Tibial nerve (tissue), 4 donors: ENCODE data around the gene C19orf12. TPM values are rescaled to one million over a fixed set of nuclear protein-coding genes. Genes with fewer than 3 reads are reported as not detected.

Experiments used
- DNase-seq, 2 donors: peaks; one replicate each; pipeline ENCODE4 v3.0.0-alpha.2; 2019; ENCODE audit warnings: low spot score in 2 of 2
- H3K27ac ChIP-seq, 4 donors: fragments of 200-600 bp; sonication (generic) in 3 of 4; one replicate each; pipeline ENCODE4 v1.5.1; 2017 to 2019; ENCODE audit warnings: mild to moderate bottlenecking in 1 of 4
- H3K27me3 ChIP-seq, 2 donors: fragments of 200-600 bp; sonication (generic) in 1 of 2; one replicate each; pipeline versions ENCODE4 v1.5.1 to v1.6.0; 2017 to 2019
- H3K36me3 ChIP-seq, 3 donors: fragments of 200-600 bp; sonication (generic); one replicate each; pipeline ENCODE4 v1.5.1; 2018 to 2019
- H3K4me1 ChIP-seq, 4 donors: fragments of 200-600 bp; sonication (generic) in 3 of 4; one replicate each; pipeline ENCODE4 v1.5.1; 2017 to 2019
- H3K4me3 ChIP-seq, 4 donors: fragments of 200-600 bp; sonication (generic) in 3 of 4; one replicate each; pipeline ENCODE4 v1.5.1; 2017 to 2019; ENCODE audit warnings: mild to moderate bottlenecking in 1 of 4, moderate library complexity in 1 of 4
- H3K9me3 ChIP-seq, 4 donors: fragments of 200-600 bp; sonication (generic) in 3 of 4; one replicate each; pipeline ENCODE4 v1.5.1; 2017 to 2019
- CTCF ChIP-seq, 5 experiments: fragments of 200-600 bp in 3 of 5; fragments of 450-650 bp in 2 of 5; sonication (generic) in 3 of 5; IDR thresholded peaks; one replicate each; pipeline ENCODE4 v1.5.1; 2016 to 2019; ENCODE audit warnings: antibody characterized with exemption in 5 of 5, mild to moderate bottlenecking in 3 of 5, moderate library complexity in 2 of 5
- EP300 ChIP-seq, 2 donors: sonication (generic); formaldehyde crosslinking; IDR thresholded peaks; one replicate each; pipeline ENCODE4 v1.6.1; 2017; ENCODE audit warnings: antibody characterized with exemption in 2 of 2, mild to moderate bottlenecking in 1 of 2
- POLR2A ChIP-seq, 2 donors: fragments of 450-650 bp; IDR thresholded peaks; one replicate each; pipeline ENCODE4 v1.6.1; 2017; ENCODE audit warnings: antibody characterized with exemption in 2 of 2, mild to moderate bottlenecking in 2 of 2, moderate library complexity in 2 of 2
- WGBS, 2 donors: methylation state at CpG; one replicate each; pipeline ENCODE4 v1.1.5; 2018; 5-methylcytosine and 5-hydroxymethylcytosine counted together
- total RNA-seq, 4 donors: library from RNA; depleted of rRNA; stranded (reverse); fragments of >200 nt; gene quantifications; one replicate each; pipeline ENCODE4 v1.1.0, GENCODE V29; 2016

The C19orf12 gene
- total RNA-seq, 4 donors from 2014 or later: 52.5 to 71.6 (median 56.7) TPM

GRCh38 chr19:29686285-29686805, 28.7 kb downstream of the C19orf12 start:
- H3K9me3 ChIP-seq: peaks cover 0 to 11% (median 1%) of the 10 kb centered on the region in 4 donors
- TF ChIP-seq EP300 (IDR thresholded peaks at IDR 0.05) (no peak), POLR2A (IDR thresholded peaks at IDR 0.05) (no peak), CTCF (IDR thresholded peaks at IDR 0.05) (no peak)
- H3K4me3 ChIP-seq: no peak overlapping the region
- H3K27me3 ChIP-seq: no peaks in the 10 kb centered on the region
- H3K36me3 ChIP-seq: peaks cover 0 to 9% (median 0%) of the 10 kb centered on the region in 3 donors
- DNase-seq: no peak
- WGBS, 2 donors: 94 to 96% methylated on average over 8 of the region's 8 CpGs
- H3K4me1 ChIP-seq: peaks cover 0 to 40% (median 19%) of the 10 kb centered on the region in 4 donors
- peak overlapping the region; percentile 35 to 91 (median 78) for H3K27ac ChIP-seq

GRCh38 chr19:29685326-29685725, 29.7 kb downstream of the C19orf12 start:
- H3K4me3 ChIP-seq: no peak overlapping the region
- peaks cover 0 to 50% (median 28%) of the 10 kb centered on the region in 4 donors for H3K4me1 ChIP-seq
- 41 to 57% methylated on average over 7 of the region's 7 CpGs for WGBS, 2 donors
- H3K27me3 ChIP-seq: no peaks in the 10 kb centered on the region
- H3K9me3 ChIP-seq: peaks cover 0 to 4% (median 0%) of the 10 kb centered on the region in 4 donors
- no peak for TF ChIP-seq EP300 (IDR thresholded peaks at IDR 0.05)
- TF ChIP-seq CTCF (IDR thresholded peaks at IDR 0.05): no peak
- no peak for TF ChIP-seq POLR2A (IDR thresholded peaks at IDR 0.05)
- peaks cover 0 to under 1% (median 0%) of the 10 kb centered on the region in 3 donors for H3K36me3 ChIP-seq
- peak overlapping the region in 3 of 4 donors; percentile 35 to 91 (median 88) for H3K27ac ChIP-seq
- no peak for DNase-seq

GRCh38 chr19:29683009-29683408, 32.1 kb downstream of the C19orf12 start:
- peaks cover 0 to 73% (median 43%) of the 10 kb centered on the region in 4 donors for H3K4me1 ChIP-seq
- no peaks in the 10 kb centered on the region for H3K36me3 ChIP-seq
- DNase-seq: no peak
- WGBS, 2 donors: 46 to 59% methylated on average over 10 of the region's 10 CpGs
- TF ChIP-seq EP300 (IDR thresholded peaks at IDR 0.05): peak in 1 of 2 donors; percentile 58
- TF ChIP-seq CTCF (IDR thresholded peaks at IDR 0.05): no peak
- peak in 1 of 2 donors; percentile 20 for TF ChIP-seq POLR2A (IDR thresholded peaks at IDR 0.05)
- H3K27ac ChIP-seq: peak overlapping the region; percentile 75 to 91 (median 82)
- H3K27me3 ChIP-seq: no peaks in the 10 kb centered on the region
- no peaks in the 10 kb centered on the region for H3K9me3 ChIP-seq
- no peak overlapping the region for H3K4me3 ChIP-seq

- H3K4me1 ChIP-seq: peaks cover 0 to 79% (median 49%) of the 10 kb centered on the region in 4 donors
- TF ChIP-seq CTCF (IDR thresholded peaks at IDR 0.05): no peak
- TF ChIP-seq POLR2A (IDR thresholded peaks at IDR 0.05): no peak
- no peaks in the 10 kb centered on the region for H3K27me3 ChIP-seq
- peak overlapping the region; percentile 75 to 91 (median 82) for H3K27ac ChIP-seq
- H3K36me3 ChIP-seq: no peaks in the 10 kb centered on the region
- H3K4me3 ChIP-seq: no peak overlapping the region
- DNase-seq: no peak
- WGBS, 2 donors: 64 to 72% methylated on average over 16 of the region's 16 CpGs
- no peaks in the 10 kb centered on the region for H3K9me3 ChIP-seq
Measured at GRCh38 chr19:29682236-29682895, 32.7 kb downstream of the C19orf12 start.
